Activated CD4-positive, alpha-beta T cell treated with anti-CD3 and anti-CD28 coated beads, Interleukin-2, amount 50 U/mL, for 24 hours (primary cell): ENCODE results near the gene MAPK1.
"Not testable (repeated sequence)": the region's sequence is repeated elsewhere in the genome, so short reads cannot be mapped to it uniquely, and the experiment has no call there.

Experiments used
- DNase-seq, 2 donors: peaks; one replicate each; pipeline ENCODE4 v3.0.0-alpha.2; 2020; ENCODE audit warnings: low read depth in 1 of 2, low spot score in 1 of 2

Gene MAPK1

DNA sequence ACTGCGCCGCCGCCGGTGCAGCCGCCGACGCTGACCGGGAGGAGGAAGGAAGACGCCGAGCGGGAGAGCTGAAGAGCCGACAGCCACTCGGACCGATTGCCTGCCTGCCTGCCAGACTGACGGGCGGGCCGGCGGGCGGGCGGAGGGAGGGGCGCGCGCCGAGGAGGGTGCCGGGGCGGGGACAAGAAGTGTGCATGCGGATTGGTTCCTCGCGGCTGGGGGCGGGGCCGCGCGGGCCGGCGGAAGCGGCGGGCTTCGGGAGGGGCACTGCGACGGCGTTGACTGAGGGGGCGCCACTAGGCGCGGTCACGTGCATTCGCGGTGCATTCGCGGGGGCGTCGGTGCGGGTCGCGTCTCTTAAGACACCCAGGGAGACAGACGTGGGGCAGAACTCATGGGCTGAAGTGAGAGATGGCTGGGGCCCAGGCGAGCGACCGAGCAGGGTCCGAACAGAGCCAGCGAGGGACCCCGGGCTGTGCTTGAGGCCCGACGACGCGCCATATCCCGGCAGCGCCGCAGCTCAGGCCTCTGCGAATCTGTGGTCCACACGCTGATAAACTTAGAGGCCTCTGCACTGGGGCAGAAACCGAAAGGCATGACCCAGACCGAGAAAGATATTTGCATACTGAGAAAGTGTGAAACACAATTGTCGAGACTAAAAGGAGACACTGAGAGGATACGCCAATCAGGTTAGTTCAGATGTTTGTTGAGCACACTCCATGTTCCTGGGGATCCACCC, at the start of gene MAPK1:
TSS of gene MAPK1 (minus strand) at position 118 of the 739 bp plus-strand sequence. CDS start 205 bp downstream, outside the sequence.
- peak; percentile 88 to 90 for DNase-seq

- no peak for DNase-seq
Observed at GRCh38 chr22:21916309-21916918, 49.0 kb upstream of the MAPK1 start.

- DNase-seq = no peak
Observed at GRCh38 chr22:21915624-21916308, 48.3 kb upstream of the MAPK1 start.

DNA sequence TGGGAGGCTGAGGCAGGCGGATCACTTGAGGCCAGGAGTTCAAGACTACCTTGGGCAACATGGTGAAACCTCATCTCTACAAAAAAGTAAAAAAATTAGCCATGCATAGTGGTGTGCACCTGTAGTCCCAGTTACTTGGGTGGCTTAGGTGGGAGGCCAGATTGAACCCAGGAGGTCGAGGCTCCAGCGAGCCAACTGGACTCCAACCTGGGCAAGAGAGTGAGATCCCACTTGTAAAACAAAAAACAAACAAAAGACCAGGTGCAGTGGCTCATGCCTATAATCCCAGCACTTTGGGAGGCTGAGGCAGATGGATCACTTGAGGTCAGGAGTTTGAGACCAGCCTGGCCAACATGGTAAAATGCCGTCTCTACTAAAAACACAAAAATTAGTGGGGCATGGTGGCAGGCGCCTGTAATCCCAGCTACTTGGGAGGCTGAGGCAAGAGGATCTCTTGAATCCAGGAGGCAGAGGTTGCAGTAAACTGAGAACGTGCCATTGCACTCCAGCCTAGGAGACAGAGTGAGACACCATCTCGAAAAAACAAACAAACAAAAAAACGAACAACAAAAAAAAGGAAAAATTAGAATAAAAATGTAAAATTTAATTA, 46.7 kb upstream of the MAPK1 start:
- not testable (repeated sequence) for DNase-seq

DNA sequence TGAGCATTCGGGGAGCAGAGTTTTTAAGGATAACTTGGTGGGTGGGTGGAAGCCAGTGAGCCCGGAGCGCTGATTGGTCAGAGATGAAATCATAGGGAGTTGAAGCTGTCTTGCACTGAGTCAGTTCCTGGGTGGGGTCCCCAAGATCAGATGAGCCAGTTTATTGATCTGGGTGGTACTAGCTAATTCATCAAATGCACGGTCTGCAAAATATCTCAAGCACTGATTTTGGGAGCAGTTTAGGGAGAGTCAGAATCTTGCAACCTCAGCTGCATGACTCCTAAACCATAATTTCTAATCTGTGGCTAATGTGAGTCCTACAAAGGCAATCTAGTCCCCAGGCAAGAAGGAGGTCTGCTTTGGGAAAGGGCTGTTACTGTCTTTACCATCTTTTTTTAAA, 42.9 kb upstream of the MAPK1 start:
- DNase-seq = not testable (repeated sequence)

- no peak for DNase-seq
Observed at GRCh38 chr22:21909871-21910270, 42.4 kb upstream of the MAPK1 start.

- DNase-seq = no peak
Observed at GRCh38 chr22:21907638-21908522, 40.4 kb upstream of the MAPK1 start.

GRCh38 chr22:21905234-21905633, 37.8 kb upstream of the MAPK1 start:
- not testable (repeated sequence) for DNase-seq

DNA sequence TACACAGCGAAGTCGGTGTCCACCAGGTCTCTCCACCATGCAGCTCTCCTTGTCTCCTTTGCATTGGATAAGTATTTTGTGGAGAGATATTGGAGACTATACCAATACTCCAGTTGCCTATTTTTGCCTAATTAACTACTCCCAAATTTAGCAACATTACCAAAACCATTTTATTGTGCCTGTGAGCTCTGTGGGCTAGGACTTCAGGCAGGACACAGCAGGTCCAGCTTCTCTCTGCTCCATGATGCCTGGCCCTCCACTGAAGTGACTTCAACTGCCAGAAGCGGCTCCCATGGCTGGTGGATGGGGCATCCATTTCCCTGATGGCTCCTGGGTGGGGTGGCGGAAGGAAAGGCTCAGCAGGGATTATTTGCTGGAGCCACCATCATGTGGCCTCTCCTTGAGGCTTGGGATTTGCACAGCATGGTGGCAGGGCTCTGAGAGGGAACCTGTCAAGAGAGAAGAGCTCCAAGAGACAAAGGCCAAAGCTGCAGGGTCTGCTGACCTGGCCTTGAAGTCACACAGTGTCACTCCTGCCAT, 36.9 kb upstream of the MAPK1 start:
- no peak for DNase-seq

DNA sequence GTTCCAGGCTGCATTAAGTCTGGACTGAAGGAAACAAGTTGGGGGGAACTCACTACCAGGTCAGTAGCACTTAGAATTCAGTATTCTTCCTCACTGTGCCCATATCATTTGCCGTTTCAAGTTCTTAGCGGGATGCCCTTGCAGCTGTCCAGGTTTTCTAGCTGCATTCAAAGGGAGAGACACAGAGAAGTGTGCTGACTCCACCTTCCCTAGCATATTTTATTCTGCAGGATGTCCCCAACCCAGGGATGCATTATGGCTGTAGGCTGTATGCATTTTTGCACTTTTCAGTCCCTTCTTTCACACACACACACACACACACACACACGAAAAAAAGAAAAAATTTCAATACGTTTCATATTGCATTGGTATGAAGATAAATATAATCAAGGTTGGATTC, 35.8 kb upstream of the MAPK1 start:
- no peak for DNase-seq

DNA sequence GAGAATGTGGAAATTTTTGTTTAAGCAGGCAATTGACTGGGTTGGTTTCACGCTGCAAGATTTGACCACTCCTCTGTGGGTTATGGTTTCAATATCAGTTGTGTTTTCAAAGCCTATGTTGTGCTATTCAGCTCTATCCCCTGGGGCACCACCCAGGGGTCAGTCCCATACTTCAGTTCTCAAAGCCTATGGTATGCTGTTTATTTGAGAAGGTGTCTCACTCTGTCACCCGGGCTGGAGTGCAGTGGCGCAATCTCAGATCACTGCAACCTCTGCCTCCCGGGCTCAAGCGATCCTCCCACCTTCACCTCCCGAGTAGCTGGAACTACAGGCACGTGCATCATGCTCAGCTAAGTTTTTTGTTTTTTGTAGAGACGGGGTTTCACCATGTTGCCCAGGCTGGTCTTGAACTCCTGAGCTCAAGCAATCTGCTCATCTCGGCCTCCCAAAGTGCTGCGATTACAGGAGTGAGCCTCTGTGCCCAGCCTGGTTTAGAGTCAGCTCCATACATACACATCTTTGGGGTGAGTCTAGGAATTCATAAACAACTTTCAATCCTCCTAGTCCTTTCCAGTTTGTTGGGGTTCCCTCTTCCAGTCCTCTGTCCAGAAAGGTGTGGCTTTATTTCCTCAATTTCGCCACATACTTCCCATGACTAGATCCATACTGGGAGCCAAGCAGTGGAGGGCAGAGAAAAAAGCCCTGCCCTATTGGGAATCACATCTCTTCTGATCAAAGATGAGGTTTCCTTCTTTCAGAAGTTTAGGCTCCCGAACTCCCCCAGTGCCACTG, 35.0 kb upstream of the MAPK1 start:
- no peak for DNase-seq

- DNase-seq = no peak
Observed at GRCh38 chr22:21898354-21898896, 31.0 kb upstream of the MAPK1 start.

GRCh38 chr22:21896951-21897513, 29.6 kb upstream of the MAPK1 start:
- no peak for DNase-seq

DNA sequence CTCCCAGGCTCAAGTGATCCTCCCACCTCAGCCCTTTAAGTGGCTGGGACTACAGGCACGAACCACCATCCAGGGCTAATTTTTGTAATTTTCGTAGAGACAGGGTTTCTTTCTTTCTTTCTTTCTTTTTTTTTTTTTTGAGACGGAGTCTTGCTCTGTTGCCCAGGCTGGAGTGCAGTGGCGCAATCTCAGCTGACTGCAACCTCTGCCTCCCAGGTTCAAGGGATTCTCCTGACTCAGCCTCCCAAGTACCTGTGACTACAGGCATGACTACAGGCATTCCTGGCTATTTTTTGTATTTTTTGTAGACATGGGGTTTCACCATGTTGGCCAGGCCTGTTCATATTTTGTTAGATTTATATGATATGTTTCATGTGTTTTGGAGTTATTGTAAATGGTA, 28.8 kb upstream of the MAPK1 start:
- not testable (repeated sequence) for DNase-seq

DNA sequence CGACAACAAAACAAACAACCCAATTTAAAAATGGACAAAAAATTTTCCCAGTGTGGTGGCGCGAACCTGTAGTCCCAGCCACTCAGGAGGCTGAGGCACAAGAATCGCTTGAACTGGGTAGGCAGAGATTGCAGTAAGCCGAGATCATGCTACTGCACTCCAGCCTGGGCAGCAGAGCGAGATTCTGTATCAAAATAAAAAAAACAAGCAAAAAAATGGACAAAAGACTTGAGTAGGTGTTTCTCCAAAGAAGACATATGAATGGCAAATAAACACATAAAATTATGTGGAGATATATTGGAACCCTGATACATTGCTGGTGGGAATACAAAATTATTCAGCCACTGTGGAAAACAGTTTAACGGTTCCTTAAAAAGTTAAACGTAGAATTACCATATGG, 27.4 kb upstream of the MAPK1 start:
- no peak for DNase-seq

DNA sequence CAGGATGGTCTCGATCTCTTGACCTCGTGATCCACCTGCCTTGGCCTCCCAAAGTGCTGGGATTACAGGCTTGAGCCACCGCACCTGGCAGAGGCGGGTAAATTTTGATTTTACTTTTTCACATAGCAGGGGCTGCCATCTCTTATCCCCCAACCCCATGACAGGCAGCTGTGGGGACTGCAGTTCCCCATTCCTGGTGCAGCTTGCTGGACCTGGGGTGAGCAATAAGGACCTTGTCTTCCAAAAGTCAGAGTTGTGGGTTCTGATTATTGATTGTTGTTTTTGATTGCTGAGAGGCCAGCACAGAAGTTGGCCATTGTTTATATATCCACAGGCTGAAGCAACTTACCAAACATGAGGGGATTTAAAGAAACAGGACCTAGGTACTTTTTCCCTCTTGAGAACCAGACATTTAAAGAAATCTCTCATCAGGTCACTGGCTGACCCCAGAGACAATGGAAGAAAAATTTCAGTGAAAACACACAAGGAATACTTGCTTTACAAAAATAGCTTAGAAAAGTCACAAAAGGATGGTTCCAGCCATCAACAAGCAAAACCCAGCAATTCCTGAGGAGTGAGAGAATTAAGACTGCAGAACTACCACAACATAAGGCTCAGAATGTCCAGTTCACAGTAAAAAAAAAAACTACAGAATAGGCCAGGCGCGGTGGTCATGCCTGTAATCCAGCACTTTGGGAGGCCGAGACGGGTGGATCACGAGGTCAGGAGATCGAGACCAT, 22.0 kb upstream of the MAPK1 start:
- no peak for DNase-seq

DNA sequence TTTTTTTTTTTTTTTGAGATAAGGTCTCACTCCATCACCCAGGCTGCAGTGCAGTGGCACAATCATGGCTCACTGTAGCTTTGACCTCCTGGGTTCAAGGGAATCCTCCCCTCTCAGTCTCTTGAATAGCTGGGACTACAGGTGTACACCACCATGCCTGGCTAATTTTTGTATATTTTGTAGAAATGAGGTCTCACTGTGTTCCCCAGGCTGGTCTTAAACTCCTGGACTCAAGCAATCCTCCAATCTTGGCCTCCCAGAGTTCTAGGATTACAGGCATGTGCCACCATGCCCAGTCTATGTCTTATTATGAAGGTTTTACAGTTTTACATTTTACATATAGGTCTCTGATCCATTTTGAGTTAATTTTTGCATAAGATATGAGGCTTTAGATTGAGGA, 20.4 kb upstream of the MAPK1 start:
- no peak for DNase-seq

DNA sequence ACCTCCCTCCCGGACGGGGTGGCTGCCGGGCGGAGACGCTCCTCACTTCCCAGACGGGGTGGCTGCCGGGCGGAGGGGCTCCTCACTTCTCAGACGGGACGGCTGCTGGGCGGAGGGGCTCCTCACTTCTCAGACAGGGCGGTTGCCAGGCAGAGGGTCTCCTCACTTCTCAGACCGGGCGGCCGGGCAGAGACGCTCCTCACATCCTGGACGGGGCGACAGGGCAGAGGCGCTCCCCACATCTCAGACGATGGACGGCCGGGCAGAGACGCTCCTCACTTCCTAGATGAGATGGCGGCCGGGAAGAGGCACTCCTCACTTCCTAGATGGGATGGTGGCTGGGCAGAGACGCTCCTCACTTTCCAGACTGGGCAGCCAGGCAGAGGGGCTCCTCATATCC, 16.5 kb upstream of the MAPK1 start:
- not testable (repeated sequence) for DNase-seq
